HG03442 (cell line): ENCODE data around the gene RNPEPL1.
"Not testable (repeated sequence)": the region's sequence is repeated elsewhere in the genome, so short reads cannot be mapped to it uniquely, and the experiment has no call there.

Experiments
- ATAC-seq: cut with Tn5 transposase; IDR thresholded peaks from one replicate; pipeline ENCODE4 v1.9.1; 2021; ENCODE audit warnings: mild to moderate bottlenecking, moderate library complexity; ENCODE audit not compliant: unreplicated experiment

Gene RNPEPL1

DNA sequence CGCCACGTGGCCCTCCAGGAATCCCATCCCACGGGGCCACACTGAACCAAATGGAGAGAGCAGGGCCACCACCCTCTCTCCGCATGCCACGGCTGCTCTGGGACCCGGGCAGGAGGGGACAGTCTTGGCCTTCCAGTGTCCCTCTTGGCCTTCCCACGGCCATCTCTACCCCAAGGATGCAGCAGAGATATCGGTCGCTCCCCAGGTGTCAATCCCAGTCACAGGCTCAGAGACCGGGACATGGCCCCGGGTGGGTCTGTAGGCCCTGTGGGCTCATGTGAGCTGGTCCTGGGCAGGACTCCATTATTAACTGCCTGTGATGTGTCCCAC lies 33.5 kb downstream of the RNPEPL1 start:
- ATAC-seq: no peak

DNA sequence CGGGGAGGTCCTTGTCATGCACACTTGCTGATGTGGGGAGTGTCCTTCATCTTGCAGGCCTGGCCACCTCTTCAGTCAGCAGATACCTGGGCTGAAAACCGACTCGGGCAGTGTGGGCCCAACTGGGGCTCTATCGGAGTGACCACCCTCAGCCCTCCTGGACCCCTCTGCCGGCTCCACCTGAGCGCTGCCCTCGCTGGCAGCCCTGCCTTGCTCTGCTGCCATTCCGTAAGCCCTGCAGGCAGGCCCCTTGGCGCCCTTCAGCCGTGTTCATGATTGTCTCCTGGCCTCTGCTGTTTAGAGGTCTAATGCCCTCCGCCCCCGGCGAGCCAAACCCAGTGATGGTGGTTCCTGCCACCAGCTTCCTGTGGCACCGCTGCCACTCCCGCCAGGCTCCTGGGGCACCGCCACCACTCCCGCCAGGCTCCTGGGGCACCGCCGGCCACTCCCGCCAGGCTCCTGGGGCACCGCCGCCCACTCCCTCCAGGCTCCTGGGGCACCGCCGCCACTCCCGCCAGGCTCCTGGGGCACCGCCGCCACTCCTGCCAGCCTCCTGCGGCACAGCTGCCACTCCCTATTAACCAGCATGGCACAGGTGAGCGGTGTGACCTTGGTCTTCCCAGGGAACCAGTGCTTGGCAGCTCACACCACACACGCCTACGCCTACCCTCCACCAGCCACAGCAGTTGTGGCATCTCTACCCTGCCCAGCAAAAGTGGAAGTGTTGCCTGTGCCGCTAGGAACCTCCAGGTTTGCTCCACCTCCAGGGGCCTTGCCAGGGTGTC lies 34.2 kb downstream of the RNPEPL1 start:
- no peak for ATAC-seq

DNA sequence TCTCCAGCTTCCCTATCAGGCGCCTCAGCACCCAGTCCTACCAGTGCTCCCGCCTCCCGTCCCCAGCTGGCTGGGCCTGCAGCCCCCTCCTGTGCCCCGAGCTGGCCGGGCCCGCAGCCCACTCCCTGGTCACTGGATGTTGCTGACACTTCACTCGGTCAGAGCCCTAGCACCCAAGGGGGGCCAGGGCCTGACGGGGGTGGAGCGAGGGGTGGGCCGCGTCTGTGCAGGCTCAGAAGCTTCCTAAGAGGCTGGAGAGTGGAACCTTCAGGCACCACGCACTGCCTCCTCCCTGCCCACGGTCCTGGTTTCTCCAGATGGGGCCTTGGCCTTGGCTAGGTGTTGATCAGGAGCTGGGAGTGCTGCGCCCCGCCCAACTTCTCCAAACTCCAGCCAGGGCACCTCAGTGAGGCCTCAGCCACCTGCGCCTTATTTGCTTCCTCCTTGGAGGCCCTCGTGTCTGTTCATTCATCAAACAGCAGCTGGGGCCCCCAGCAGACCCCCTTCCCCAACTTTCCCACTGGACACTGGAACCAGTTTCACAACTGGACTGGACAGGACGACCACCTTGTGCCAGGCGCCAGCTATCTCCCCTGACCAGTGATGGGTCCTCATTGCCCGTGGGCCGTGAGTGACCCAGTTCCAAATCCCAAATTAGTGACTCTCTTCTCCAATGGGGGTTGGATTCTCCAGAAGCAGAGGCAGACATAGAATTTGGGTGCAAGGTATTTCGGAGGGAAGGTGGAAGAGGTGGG lies 35.0 kb downstream of the RNPEPL1 start:
- ATAC-seq: no peak

DNA sequence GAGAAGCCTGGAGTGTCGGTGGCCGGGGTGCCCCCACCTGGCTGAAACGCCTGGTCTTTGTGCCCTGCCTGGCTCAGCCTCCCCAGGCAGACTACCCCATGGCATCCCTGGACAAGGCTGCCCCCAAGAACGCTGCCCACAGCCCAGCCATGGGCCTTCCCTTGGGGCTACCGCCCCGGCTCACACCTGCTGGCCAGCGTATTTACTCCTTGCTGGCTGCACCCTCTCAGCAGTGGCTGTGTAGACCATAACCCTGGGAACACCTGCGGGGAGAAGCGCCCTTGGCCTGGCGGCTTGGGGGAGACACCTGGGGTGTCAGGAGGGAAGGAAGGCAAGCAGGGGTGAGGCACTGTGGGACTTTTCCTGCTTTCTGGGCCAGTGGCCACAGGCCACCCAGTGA lies 35.6 kb downstream of the RNPEPL1 start:
- ATAC-seq: no peak

DNA sequence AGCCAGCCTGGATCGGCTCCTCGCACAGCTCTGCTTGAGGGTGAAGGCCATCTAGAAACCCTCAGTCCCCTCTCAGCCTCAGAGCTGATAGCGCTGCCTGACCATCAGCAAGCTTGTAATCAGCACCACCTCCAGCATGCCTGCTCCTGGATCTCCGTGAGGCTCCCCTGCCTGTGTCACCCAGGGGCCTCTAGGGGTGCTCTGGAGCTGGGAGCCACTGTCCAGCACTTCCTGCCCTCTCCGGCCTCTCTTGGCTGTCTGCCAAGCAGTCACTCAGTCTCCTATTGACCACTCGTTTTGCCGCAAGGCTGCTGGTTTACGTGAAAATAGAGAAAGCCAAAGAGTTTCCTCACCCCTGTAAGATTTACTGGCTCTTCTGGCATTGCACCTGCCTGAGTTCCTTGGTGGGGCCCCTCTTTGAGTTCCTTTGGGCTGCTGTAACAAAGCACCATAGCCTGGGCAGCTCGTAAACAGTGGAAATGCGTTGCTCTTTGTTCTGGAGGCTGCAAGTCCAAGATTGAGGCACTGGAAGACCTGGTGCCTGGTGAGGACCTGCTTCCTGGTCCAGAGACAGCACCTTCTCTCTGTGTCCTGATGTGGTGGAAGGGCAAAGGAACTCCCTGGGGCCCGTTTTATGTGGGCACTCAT lies 36.1 kb downstream of the RNPEPL1 start:
- ATAC-seq: no peak

DNA sequence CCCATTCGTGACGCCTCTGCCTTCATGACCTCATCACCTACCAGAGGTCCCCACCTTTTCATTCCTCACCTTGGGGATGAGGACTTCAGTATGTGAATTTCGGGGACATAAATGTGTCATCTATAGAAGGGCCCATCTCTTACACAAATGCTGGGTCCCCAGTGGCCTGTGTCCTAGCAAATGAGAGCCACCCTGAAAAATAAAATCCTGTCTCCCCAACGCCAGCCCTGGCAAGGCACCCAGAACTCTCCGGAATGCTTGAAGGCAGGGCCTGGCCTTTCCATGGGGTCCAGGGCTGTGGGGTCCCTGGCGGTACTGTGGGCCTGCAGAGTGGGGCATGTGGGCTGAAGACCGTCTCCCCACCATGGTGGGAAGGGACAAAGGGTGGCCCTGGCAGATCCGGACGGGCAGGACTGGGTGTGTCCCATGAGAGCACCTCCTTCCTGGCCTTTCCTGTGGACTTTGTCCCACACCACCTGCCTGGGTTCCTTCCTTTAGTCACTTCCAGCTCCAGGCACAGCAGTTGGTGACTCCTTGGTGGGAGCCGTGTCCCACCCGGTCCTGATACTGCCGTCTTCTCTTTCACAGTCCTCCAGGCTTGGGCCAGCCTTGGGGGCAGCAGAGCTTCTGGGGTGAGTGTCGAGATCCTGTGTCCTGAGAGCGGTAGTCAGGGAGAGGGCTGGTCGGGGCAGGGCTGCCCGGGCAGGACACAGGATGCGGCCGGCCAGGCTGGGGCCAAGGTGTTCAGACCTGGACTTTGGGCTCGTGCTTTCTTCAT lies 36.8 kb downstream of the RNPEPL1 start:
- no peak for ATAC-seq

DNA sequence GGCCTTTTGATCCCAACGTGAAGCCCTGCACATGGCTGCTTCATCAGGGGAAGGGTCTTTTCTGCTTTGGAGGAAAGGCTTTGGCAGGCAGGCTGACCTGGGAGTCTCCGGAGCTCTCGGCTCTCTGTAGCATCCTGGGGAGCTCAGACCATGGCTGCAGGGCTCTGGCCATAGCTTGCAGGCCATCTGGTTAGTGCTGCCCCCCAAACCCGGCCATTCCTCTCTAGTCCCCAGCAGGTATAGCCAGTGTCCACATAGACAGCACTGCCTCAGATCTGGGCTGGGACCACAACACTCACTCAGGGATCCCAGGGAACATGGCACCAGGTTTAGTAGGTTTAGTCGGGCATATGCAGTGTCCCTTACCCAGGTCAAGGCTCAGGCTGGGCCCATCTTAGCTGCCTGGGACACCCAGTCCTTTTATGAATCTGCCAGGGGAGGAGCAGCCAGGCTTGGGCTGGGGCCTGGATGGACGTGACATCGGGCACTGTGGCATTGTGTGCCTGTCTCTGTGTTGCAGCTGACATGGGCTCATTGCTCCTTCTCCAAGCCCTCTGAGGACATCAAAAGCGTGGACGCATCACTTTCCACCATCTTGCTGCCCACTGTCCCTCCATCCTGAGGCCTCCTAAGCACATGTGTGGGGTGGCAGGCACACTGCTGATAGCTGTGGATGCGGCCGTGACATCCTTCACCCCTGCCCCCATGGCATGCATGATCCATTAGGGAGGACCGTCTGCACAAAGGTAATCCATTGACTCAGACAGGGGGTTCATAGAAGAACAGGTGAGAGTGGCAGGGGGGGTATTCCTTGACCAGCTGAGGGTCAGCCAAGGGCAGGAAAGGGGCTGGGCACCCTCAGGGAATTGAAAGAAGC lies 37.8 kb downstream of the RNPEPL1 start:
- no peak for ATAC-seq

DNA sequence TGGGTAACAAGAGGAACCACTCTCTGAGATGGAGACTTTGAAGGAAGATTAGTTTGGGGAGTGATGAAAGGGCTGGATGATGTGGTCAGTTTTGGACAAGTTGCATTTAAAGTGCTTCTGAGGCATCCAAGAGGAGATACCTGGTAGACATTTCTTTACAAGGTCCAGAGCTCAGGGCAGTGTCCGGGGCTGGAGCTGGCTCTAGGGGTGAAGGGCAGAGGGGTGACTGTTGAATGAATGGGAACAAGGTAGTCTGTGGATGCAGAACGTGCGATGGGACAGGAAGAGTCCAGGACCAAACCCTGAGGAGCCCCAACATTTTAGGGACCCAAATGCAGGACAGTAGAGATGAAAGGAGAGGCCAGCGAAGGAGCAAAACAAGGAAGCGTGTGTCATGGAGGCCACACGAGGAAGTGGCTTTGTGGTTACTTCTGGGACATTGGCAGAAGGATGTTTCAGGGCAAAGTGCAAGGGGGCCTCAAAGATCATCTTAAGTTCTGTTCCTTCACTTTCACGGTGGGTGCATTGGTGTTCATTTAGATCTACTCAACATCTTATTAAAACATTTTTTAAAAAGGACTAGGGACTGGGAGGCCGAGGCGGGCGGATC lies 43.4 kb downstream of the RNPEPL1 start:
- ATAC-seq: no peak

DNA sequence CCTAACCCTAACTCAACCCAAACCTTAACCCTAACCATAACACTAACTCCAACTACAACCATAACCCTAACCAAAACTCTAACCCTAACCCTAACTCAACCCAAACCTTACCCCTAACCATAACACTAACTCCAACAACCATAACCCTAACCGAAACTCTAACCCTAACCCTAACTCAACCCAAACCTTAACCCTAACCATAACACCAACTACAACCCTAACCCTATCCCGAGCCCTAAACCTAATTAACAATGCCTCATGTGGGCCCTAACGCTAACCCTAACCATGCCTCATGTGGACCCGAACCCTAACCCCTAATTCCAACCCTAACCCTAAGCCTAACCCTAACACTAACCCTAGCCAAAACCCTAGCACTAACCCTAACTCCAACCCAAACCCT lies 45.5 kb downstream of the RNPEPL1 start:
- no peak for ATAC-seq

DNA sequence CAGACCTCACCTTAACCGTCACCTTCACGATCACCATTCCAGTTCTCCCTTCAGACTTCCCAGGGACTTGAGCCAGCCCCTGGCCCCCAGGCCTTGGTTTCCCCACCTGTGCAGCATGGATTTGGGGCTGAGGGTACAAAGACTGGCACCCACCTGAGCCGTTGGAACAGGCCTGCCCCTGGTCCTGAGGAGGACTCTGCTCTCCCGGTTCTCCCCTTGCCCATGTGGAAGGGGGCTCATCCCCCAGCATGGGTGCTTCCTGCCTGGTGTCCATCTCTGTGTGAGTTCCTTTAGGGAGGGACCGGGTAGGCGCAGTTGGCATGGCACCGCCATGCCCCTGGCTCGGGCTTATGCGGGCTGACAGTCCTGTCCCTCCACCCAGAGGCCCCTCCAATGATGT lies 46.1 kb downstream of the RNPEPL1 start:
- no peak for ATAC-seq

DNA sequence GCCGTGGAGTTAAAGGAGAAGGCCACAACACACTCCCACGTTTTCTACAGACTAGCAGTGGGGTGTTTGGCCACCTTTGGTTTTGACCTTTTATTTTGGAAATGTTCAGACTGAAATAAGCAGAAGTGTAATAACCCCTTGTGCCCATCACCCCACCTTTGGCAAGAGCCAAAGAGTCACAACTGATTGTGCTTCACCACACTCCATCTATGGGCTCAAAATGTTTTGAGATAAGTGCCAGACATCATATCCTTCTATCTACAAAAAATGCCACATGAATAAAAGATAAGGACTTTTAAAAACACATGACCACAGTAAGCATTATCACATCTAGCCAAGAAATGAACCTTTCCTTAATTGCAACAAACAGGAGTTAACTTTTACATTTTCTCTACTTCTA lies 47.1 kb downstream of the RNPEPL1 start:
- no peak for ATAC-seq

DNA sequence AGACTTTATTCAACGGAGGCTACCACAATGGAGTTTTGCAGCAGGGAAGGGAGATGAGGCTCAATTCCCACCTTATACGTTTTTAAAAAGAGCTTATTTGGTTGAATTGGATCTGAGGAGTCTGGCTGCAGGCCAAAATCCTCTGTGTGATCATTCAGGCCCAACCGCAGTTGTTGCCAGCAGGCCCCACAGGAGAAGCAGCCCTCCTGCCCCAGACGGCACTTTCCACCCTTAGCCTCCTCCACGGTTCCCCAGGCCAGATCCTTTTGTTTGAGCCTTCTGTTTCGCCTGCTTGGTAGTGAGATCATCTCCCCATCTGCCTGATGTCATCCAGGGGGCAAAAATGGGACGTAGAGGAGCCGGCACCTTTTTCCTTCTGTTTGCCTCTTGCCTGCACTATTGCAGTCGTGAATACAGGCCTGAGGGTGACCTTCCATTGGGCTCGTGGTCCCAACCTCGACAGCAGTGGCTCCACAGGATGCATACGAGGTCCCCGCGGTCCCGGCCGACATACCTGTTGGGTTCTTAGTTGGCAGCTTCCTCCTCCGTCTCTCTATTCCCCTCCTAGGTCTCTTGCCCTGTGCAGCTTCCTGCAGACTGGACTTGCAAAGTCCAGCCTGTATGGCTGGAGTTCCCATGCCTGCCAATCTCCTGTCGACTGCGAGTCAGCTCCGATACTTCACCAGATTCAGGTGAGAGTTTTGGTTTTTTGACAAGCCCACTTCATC lies 47.7 kb downstream of the RNPEPL1 start:
- ATAC-seq: no peak

DNA sequence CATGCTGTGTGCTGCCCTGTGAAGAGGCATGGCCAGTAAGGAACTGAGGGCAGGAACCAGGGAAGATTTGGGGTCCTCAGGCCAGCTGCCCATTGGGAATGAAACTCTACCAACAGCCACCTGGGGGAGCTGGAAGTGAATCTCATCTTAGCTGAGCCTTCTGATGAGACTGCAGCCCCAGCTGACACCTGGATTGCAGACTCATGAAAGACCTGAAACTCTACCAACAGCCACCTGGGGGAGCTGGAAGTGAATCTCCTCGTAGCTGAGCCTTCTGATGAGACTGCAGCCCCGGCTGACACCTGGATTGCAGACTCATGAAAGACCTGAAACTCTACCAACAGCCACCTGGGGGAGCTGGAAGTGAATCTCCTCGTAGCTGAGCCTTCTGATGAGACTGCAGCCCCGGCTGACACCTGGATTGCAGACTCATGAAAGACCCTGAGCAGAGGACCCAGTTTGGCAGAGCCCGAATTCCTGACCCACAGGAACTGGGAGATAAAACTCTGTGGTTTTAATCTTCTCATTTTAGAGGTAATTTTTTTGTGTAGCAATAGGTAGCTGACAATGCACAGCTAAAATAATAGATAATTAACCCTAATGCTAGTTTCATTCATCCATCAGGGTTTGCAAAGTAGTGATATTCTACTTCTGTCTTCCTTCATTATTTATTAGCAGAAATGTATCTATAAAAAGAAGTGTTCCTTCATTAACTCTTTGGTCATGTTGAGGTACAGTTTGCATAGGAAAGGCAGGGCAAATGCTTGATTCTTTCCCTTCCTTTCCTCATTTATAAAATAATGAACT lies 48.8 kb downstream of the RNPEPL1 start:
- not testable (repeated sequence) for ATAC-seq

DNA sequence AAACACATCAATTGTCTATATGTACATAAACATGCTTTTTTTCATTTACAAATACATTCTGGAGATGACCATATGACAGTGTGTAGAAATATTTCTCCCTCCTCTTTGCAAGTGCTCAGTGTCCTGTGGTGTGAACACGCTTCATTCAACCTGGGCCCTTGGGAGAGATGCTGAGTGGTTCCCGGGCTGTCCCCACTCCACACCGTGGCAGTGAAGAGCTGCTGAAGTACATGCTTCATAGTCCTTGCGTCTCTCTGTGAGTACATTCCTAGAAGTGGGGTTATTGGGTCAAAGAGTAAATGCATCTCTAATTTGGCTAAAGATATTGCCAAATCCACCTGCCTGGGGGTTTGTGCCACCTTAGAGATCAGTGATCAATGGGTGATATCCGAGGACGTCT lies 50.5 kb downstream of the RNPEPL1 start:
- no peak for ATAC-seq

DNA sequence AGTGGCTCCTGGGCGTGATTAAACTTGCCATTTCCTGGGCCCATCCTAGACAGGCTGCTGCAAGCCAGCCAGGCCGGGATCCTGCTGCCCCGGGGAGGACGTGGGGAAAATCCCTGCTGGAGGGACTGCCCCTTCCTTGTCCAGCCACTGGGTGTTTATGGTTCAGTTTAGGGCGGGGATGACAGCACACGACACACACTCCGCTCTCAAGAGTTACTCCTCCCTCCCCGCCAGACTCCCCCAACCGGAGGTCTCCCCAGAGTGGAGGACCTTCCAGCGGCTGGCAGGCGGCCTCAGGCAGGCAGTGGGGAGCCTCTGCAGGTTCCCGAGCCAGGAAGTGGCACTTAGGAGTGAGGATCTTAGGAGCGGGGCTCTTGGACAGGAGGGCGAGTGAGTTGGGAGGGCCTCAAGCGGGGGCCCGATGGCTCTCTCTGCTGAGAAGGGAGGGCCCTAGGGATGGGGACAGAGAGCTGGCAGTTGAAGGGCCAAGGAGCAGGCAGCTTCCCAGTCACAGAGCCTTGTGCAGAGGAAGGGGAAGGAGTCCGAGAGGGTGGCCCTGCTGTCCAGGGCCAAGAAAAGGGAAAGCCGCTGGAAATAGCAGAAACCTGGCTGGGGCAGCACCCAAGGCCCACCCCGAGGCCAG lies 51.3 kb downstream of the RNPEPL1 start:
- no peak for ATAC-seq

DNA sequence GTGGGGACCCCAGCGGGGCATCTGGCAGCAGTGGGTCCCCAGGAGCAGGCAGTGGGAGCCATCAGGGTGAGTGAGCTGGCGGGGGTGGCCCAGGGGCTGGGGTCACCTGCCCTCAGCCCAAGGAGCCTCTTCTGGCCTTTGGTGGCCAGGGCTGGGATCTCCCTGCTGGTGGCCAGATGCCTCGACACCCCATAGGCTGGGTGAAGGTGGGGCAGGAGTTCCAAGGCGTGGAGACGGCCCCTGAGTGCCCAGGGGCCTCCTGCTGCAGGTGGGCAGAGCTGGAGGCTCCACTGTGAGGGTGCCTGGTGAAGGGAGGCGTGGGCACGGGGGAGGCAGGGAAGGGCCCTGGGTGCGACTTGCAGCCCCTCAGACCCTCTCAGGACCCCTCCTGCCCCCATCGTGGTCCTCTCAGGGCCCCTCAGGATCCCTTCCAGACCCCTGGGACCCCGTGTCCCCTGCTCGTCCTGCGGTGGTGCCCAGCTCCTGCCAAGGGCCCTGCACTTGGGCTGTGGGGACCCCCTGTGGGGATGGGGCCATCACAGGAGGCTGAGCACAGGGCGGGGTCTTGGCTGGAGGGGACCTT lies 52.0 kb downstream of the RNPEPL1 start:
- no peak for ATAC-seq

DNA sequence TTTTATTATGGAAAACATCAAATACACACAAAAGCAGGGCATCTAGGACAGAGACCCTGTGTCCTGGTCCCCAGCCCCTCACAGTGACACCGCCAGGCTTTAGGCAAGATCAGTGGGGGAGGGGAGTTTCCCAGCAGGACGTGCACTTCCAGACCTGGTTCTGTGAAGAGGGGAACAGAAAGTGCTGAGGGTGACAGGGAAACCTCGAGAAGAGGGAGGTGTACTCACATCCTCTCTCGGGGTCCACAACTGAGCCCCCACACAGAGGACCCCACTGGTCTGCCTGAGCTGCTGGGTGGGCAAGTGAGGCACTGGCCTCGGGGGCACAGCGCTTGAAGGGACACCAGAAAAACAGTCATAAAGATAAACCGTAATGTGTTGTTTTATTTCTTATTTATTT lies 52.6 kb downstream of the RNPEPL1 start:
- ATAC-seq: no peak

DNA sequence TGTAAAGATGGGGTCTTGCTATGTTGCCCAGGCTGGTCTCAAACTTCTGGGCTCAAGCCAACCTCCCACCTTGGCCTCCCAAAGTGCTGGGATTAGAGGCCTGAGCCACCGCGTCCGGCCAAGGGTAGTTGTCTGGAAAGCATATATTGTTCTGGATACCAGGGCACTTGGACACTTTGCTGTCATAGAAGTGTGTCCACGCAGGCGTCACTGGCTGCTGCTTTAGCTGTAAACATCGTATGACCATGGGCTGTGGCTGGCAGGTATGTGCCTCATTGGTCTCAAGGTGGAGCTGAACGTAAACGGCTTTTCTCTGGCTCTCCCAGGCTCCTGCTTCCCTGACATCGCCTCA lies 53.8 kb downstream of the RNPEPL1 start:
- ATAC-seq: no peak
